ENCODE results near the gene MAST3. TPM values are rescaled to one million over a fixed set of nuclear protein-coding genes. Genes with fewer than 3 reads are reported as not detected.

The MAST3 gene
- total and polyA plus RNA-seq, 2 of the 13 experiments (the other 11 are each of a cell fraction or from before 2014, with no cell fraction given), result 4.1 to 4.6 TPM

DNA sequence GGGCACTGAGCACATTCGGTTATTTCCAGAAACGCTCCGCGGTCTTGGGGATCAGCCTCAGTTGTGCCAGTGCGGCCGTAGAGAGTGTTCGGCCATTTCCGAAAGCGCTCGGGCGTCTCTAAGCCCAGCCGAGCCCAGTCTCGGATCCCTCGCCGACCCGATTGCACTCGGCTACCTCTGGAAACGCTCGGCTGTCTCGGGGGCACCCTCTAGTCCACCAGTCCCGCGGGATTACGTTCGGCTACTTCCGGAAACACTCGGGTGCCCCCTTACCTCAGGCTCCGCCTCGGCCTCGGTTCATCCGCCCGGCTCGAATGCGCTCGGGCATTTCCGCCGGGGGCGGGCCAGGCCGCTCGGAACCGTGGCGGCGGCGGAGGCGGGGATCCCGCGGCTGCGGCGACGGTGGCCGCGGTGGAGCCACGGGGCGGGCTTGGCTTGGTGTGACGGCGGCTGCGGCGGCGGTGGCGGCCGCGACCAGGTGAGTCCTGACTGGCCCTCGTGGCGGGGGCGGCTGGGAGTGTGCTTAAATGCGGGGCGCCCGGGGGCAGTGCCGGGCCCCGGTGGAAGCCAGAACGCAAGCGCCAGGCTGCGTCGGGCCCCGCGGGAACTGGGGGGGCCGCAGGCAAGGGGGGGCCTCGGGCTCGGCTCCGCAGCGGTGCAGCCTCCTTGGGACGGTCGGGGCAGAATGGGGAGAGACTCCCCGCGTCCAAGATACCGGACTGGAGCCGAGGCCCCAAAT is 55.4 kb downstream of the MAST3 start, which contains the start of gene PIK3R2 (continued):
- TF ChIP-seq, protein P1, sequence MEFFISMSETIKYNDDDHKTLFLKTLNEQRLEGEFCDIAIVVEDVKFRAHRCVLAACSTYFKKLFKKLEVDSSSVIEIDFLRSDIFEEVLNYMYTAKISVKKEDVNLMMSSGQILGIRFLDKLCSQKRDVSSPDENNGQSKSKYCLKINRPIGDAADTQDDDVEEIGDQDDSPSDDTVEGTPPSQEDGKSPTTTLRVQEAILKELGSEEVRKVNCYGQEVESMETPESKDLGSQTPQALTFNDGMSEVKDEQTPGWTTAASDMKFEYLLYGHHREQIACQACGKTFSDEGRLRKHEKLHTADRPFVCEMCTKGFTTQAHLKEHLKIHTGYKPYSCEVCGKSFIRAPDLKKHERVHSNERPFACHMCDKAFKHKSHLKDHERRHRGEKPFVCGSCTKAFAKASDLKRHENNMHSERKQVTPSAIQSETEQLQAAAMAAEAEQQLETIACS (CRISPR knock-in tag; IDR thresholded peaks at IDR 0.05), result no peak
- no peak for TF ChIP-seq FIP1L1 (IDR thresholded peaks at IDR 0.05; ENCODE audit: borderline replicate concordance, insufficient read depth, low read depth, low read length)
- TF ChIP-seq PHF20 (CRISPR knock-in tag; IDR thresholded peaks at IDR 0.05), result peak; percentile 57
- TF ChIP-seq, protein P2, sequence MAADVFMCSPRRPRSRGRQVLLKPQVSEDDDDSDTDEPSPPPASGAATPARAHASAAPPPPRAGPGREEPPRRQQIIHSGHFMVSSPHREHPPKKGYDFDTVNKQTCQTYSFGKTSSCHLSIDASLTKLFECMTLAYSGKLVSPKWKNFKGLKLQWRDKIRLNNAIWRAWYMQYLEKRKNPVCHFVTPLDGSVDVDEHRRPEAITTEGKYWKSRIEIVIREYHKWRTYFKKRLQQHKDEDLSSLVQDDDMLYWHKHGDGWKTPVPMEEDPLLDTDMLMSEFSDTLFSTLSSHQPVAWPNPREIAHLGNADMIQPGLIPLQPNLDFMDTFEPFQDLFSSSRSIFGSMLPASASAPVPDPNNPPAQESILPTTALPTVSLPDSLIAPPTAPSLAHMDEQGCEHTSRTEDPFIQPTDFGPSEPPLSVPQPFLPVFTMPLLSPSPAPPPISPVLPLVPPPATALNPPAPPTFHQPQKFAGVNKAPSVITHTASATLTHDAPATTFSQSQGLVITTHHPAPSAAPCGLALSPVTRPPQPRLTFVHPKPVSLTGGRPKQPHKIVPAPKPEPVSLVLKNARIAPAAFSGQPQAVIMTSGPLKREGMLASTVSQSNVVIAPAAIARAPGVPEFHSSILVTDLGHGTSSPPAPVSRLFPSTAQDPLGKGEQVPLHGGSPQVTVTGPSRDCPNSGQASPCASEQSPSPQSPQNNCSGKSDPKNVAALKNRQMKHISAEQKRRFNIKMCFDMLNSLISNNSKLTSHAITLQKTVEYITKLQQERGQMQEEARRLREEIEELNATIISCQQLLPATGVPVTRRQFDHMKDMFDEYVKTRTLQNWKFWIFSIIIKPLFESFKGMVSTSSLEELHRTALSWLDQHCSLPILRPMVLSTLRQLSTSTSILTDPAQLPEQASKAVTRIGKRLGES (CRISPR knock-in tag; IDR thresholded peaks at IDR 0.05; ENCODE audit: borderline replicate concordance), result no peak
- no peak for TF ChIP-seq ZNF749 (CRISPR knock-in tag; IDR thresholded peaks at IDR 0.05; ENCODE audit: borderline replicate concordance)
- TF ChIP-seq, protein P3, sequence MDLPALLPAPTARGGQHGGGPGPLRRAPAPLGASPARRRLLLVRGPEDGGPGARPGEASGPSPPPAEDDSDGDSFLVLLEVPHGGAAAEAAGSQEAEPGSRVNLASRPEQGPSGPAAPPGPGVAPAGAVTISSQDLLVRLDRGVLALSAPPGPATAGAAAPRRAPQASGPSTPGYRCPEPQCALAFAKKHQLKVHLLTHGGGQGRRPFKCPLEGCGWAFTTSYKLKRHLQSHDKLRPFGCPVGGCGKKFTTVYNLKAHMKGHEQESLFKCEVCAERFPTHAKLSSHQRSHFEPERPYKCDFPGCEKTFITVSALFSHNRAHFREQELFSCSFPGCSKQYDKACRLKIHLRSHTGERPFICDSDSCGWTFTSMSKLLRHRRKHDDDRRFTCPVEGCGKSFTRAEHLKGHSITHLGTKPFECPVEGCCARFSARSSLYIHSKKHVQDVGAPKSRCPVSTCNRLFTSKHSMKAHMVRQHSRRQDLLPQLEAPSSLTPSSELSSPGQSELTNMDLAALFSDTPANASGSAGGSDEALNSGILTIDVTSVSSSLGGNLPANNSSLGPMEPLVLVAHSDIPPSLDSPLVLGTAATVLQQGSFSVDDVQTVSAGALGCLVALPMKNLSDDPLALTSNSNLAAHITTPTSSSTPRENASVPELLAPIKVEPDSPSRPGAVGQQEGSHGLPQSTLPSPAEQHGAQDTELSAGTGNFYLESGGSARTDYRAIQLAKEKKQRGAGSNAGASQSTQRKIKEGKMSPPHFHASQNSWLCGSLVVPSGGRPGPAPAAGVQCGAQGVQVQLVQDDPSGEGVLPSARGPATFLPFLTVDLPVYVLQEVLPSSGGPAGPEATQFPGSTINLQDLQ (CRISPR knock-in tag; IDR thresholded peaks at IDR 0.05), result no peak
- TF ChIP-seq STAT5B (CRISPR knock-in tag; IDR thresholded peaks at IDR 0.05), result no peak
- TF ChIP-seq HOXA7 (CRISPR knock-in tag; IDR thresholded peaks at IDR 0.05), result no peak
- TF ChIP-seq, protein P4, sequence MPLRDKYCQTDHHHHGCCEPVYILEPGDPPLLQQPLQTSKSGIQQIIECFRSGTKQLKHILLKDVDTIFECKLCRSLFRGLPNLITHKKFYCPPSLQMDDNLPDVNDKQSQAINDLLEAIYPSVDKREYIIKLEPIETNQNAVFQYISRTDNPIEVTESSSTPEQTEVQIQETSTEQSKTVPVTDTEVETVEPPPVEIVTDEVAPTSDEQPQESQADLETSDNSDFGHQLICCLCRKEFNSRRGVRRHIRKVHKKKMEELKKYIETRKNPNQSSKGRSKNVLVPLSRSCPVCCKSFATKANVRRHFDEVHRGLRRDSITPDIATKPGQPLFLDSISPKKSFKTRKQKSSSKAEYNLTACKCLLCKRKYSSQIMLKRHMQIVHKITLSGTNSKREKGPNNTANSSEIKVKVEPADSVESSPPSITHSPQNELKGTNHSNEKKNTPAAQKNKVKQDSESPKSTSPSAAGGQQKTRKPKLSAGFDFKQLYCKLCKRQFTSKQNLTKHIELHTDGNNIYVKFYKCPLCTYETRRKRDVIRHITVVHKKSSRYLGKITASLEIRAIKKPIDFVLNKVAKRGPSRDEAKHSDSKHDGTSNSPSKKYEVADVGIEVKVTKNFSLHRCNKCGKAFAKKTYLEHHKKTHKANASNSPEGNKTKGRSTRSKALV (CRISPR knock-in tag; IDR thresholded peaks at IDR 0.05), result no peak
- no peak for TF ChIP-seq AHR (CRISPR knock-in tag; IDR thresholded peaks at IDR 0.05)
- no peak; the same call in 1 of the 2 replicates for TF ChIP-seq ZNF234 (CRISPR knock-in tag; conservative IDR thresholded peaks at IDR 0.05)
- TF ChIP-seq ZNF354B (CRISPR knock-in tag; IDR thresholded peaks at IDR 0.05), result no peak
- no peak for TF ChIP-seq PPARG (CRISPR knock-in tag; conservative IDR thresholded peaks at IDR 0.05)
- TF ChIP-seq, protein P5, sequence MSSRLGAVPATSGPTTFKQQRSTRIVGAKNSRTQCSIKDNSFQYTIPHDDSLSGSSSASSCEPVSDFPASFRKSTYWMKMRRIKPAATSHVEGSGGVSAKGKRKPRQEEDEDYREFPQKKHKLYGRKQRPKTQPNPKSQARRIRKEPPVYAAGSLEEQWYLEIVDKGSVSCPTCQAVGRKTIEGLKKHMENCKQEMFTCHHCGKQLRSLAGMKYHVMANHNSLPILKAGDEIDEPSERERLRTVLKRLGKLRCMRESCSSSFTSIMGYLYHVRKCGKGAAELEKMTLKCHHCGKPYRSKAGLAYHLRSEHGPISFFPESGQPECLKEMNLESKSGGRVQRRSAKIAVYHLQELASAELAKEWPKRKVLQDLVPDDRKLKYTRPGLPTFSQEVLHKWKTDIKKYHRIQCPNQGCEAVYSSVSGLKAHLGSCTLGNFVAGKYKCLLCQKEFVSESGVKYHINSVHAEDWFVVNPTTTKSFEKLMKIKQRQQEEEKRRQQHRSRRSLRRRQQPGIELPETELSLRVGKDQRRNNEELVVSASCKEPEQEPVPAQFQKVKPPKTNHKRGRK (CRISPR knock-in tag; IDR thresholded peaks at IDR 0.05), result no peak
- TF ChIP-seq ZNF790 (CRISPR knock-in tag; IDR thresholded peaks at IDR 0.05; ENCODE audit: borderline replicate concordance), result no peak
- TF ChIP-seq MXI1 (IDR thresholded peaks at IDR 0.05; ENCODE audit: borderline replicate concordance, low read depth, low read length), result peak; percentile 61; the same call in 1 of the 3 replicates
- TF ChIP-seq YEATS4 (CRISPR knock-in tag; IDR thresholded peaks at IDR 0.05; ENCODE audit: borderline replicate concordance), result peak; percentile 67; the same call in 1 of the 2 replicates
- no peak for TF ChIP-seq ZFP36L2 (CRISPR knock-in tag; IDR thresholded peaks at IDR 0.05)
- 0 out of 2 replicates have a peak, but pooled peaks have one; percentile 76 for TF ChIP-seq CAMTA2 (CRISPR knock-in tag; IDR thresholded peaks at IDR 0.05; ENCODE audit: borderline replicate concordance)

All from HepG2 (cell line).